ENCODE data around the gene NAALADL2.

GRCh38 chr3:175093748-175094147 is 234.6 kb downstream of the NAALADL2 start:
- TF ChIP-seq CTCF (conservative IDR thresholded peaks at IDR 0.05 in 1 of 2, IDR thresholded peaks at IDR 0.05 in 1 of 2; ENCODE audit: low read depth in 1 of 2, low read length in 2 of 2) (no peak), EZH2 (IDR thresholded peaks at IDR 0.05; ENCODE audit: low read length, missing control alignments) (no peak)
